Measurements from ENCODE around the gene LPIN1.
"Not testable (repeated sequence)": the region's sequence is repeated elsewhere in the genome, so short reads cannot be mapped to it uniquely, and the experiment has no call there.

LPIN1 gene

GRCh38 chr2:11715987-11716652, 30.3 kb upstream of the LPIN1 start:
- no peak for DNase-seq

GRCh38 chr2:11716689-11717321, 29.6 kb upstream of the LPIN1 start:
- DNase-seq = no peak

GRCh38 chr2:11717623-11718022, 28.8 kb upstream of the LPIN1 start:
- no peak for DNase-seq

- no peak for DNase-seq
Observed at GRCh38 chr2:11718606-11719005, 27.8 kb upstream of the LPIN1 start.

GRCh38 chr2:11719230-11719977, 27.0 kb upstream of the LPIN1 start:
- no peak for DNase-seq

- DNase-seq = no peak
Observed at GRCh38 chr2:11720752-11721151, 25.7 kb upstream of the LPIN1 start.

- no peak for DNase-seq
Observed at GRCh38 chr2:11722292-11723060, 24.0 kb upstream of the LPIN1 start.

- DNase-seq = no peak
Observed at GRCh38 chr2:11723061-11723371, 23.4 kb upstream of the LPIN1 start.

GRCh38 chr2:11724151-11724550, 22.3 kb upstream of the LPIN1 start:
- no peak for DNase-seq

- peak; percentile 52 for DNase-seq
Observed at GRCh38 chr2:11726384-11726783, 20.0 kb upstream of the LPIN1 start.

- no peak for DNase-seq
Observed at GRCh38 chr2:11729362-11730212, 16.8 kb upstream of the LPIN1 start.

GRCh38 chr2:11731214-11731984, 15.0 kb upstream of the LPIN1 start:
- not testable (repeated sequence) for DNase-seq

GRCh38 chr2:11732587-11732986, 13.8 kb upstream of the LPIN1 start:
- no peak for DNase-seq

- DNase-seq = not testable (repeated sequence)
Observed at GRCh38 chr2:11737852-11738251, 8.6 kb upstream of the LPIN1 start.

- DNase-seq = no peak
Observed at GRCh38 chr2:11738589-11739436, 7.6 kb upstream of the LPIN1 start.

GRCh38 chr2:11740723-11741122, 5.7 kb upstream of the LPIN1 start:
- no peak for DNase-seq

- no peak for DNase-seq
Observed at GRCh38 chr2:11742317-11742701, 4.1 kb upstream of the LPIN1 start.

- no peak for DNase-seq
Observed at GRCh38 chr2:11742702-11743357, 3.6 kb upstream of the LPIN1 start.

- DNase-seq = no peak
Observed at GRCh38 chr2:11743366-11743765, 3.1 kb upstream of the LPIN1 start.

GRCh38 chr2:11743846-11744553, 2.4 kb upstream of the LPIN1 start:
- DNase-seq = peak; percentile 89
